GM12864 (cell line): Measurements from ENCODE around the gene FAXC.

Experiments used
- DNase-seq: peaks from one replicate; pipeline ENCODE4 v3.0.0-alpha.2; 2011; ENCODE audit warnings: low read depth
- H3K4me3 ChIP-seq: 2 replicates; pipeline ENCODE4 v1.5.1; 2011; ENCODE audit warnings: mild to moderate bottlenecking, low read depth, low read length, control low read depth
- TF ChIP-seq, protein P1 (sequence below): IDR thresholded peaks from 2 replicates; pipeline ENCODE4 v1.5.1; 2011; ENCODE audit warnings: low read depth, mild to moderate bottlenecking, moderate library complexity, low read length, control low read depth, inconsistent platforms; ENCODE audit errors: missing control alignments

FAXC gene

DNA sequence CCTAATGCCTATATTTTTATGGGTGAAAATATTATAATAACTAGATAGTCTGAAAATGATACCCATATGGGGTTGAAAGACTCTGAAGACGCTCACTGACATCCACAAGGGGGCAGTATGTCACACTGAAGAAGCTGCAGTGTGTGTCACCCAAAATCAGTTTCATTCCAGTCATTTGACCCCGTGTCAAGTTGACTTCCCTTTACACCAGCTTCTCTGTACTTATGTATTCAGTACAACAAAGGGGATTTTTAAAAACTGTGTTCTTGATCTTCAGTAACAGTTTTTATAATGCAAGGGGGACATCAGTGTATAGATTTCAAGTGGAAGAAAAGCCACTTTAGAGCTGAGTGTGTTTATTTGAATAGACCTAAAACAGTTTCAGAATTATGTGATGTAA lies 19.3 kb downstream of the FAXC start:
- H3K4me3 ChIP-seq, result no peak overlapping the region
- TF ChIP-seq, protein P1, sequence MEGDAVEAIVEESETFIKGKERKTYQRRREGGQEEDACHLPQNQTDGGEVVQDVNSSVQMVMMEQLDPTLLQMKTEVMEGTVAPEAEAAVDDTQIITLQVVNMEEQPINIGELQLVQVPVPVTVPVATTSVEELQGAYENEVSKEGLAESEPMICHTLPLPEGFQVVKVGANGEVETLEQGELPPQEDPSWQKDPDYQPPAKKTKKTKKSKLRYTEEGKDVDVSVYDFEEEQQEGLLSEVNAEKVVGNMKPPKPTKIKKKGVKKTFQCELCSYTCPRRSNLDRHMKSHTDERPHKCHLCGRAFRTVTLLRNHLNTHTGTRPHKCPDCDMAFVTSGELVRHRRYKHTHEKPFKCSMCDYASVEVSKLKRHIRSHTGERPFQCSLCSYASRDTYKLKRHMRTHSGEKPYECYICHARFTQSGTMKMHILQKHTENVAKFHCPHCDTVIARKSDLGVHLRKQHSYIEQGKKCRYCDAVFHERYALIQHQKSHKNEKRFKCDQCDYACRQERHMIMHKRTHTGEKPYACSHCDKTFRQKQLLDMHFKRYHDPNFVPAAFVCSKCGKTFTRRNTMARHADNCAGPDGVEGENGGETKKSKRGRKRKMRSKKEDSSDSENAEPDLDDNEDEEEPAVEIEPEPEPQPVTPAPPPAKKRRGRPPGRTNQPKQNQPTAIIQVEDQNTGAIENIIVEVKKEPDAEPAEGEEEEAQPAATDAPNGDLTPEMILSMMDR, result peak; percentile 82
- peak; percentile 88 for DNase-seq

DNA sequence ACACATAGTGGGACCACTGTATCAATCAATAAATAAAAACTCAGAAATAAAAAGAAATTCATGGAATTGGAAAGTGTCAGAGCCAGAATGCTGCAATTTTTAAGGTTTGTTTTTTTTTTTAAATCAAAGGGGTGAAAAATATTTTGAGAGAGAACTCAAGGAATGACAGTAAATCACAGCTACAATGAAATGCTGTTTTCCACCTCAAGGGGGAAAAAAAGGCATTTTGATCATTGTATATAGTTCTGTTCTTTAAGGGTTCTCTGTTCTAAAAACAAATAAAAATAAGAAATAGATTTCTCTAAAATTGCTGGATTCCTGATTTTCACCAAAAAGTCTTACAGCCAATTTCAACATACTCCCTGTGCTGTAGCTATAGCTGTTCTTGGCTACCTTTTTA lies 24.5 kb downstream of the FAXC start:
- no peak for DNase-seq
- TF ChIP-seq, protein P1, result no peak
- no peak overlapping the region for H3K4me3 ChIP-seq

DNA sequence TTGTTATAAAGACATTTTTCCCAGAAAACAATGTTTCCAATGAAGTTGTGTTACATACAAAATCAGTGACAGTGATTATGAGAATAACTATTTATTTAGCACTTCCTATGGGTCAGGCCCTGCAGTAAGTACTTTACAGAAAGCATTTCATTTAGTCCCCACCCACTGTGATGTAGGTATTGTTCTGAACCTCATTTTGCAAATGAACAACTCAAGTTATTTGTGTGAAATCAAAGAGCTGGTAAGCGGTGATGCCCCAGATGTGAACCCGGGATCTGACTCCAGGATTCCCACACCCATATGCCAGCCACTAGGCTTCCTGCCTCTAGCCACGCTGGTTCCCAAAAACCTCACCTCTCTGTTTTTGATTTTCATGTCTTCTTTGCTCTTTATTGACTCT lies 30.9 kb downstream of the FAXC start:
- H3K4me3 ChIP-seq, result no peak overlapping the region
- TF ChIP-seq, protein P1, result no peak
- DNase-seq, result no peak

DNA sequence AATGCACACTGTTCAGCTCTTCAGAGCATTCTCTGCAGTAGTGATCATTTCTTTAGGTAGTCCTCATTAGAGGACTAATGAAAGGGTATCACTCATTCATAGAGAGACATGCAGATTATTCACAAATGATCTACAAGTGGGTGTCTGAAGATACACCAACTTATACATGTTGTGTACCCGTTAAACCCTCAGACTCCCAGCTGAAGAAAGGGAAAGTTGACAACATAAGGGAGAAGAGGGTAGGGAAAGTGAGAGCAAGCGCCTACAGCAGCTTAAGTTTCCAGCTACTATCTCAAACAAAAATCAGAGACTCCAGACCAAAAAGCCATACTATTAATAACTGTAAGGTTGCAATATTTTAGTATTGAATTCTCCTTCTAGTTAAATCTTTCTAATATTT lies 37.1 kb downstream of the FAXC start:
- no peak for DNase-seq
- TF ChIP-seq, protein P1, result no peak
- no peak overlapping the region for H3K4me3 ChIP-seq

DNA sequence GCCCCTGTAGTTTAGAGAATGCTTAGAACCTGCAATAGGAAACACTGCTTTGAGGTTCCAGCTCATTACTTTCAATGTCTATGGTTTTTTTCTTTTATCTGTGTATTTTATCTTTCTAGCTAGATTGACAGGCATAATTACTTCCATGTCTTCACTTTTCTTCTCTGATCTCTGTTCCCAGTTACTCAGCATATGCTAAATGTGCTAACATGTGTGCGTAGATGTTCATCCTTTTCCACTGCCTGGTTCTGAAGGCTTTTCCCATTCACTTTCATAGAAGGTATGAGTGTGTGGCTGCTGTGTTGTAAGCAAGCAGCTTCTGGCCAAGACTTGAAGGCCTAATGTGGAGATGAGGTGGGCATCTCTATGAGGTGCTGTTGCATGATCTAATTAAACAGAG lies 38.9 kb downstream of the FAXC start:
- TF ChIP-seq, protein P1, result no peak
- DNase-seq, result no peak
- H3K4me3 ChIP-seq, result no peak overlapping the region

DNA sequence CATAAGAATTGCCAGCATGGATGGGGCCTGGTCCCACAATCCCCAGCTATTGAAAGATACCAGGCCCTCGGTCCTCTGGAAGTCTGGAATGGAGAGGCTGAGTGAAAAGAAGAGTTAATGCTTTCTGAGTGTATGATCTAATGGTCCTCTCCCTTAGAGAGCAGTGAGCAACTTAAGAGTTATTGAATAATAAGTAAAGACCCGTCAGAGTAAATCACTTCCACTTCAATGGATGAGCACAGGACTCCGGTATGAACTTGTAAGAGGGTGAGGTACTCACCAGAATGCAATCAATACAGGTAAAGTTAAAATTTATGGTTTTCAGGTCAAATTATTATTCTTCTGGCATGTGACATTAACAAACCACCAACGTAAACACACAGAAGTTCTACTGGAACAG lies 39.9 kb downstream of the FAXC start:
- DNase-seq, result no peak
- TF ChIP-seq, protein P1, result no peak
- no peak overlapping the region for H3K4me3 ChIP-seq

DNA sequence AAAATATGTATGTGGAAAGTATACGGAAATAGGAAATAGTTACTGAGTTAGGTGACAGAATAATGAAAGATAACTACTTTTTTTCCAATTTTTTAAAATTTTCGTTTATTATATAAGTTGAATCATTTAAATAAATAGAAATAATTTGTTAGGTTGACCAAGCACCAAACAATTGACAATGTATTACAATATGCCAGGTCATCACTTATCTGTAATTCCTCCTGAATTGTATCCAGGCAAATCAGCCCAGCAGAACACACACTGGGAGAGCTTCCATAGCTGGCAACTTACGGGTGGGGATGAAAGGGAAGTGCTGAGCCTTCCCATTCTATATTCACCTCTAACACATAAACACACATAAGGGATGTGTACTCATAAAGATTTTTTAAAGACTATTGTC lies 40.7 kb downstream of the FAXC start:
- TF ChIP-seq, protein P1, result no peak
- DNase-seq, result no peak
- no peak overlapping the region for H3K4me3 ChIP-seq
